A673 (cell line): Measurements from ENCODE around the gene METRNL.

Experiments used
- EZH2 ChIP-seq: fragments of 200-600 bp; sonication (generic); IDR thresholded peaks from 2 replicates; pipeline ENCODE4 v1.6.1; 2017; ENCODE audit warnings: borderline replicate concordance, low read depth, mild to moderate bottlenecking, mixed read lengths, antibody characterized with exemption, low read length; ENCODE audit not compliant: poor library complexity, severe bottlenecking
- TF ChIP-seq, protein P1 (sequence below): fragments of 300-800, 200-600 bp; sonication (generic); conservative IDR thresholded peaks from 2 replicates; pipeline ENCODE4 v1.5.1; 2017; ENCODE audit warnings: low read depth, mild to moderate bottlenecking, antibody characterized with exemption, low read length, moderate library complexity, mixed read lengths

DNA sequence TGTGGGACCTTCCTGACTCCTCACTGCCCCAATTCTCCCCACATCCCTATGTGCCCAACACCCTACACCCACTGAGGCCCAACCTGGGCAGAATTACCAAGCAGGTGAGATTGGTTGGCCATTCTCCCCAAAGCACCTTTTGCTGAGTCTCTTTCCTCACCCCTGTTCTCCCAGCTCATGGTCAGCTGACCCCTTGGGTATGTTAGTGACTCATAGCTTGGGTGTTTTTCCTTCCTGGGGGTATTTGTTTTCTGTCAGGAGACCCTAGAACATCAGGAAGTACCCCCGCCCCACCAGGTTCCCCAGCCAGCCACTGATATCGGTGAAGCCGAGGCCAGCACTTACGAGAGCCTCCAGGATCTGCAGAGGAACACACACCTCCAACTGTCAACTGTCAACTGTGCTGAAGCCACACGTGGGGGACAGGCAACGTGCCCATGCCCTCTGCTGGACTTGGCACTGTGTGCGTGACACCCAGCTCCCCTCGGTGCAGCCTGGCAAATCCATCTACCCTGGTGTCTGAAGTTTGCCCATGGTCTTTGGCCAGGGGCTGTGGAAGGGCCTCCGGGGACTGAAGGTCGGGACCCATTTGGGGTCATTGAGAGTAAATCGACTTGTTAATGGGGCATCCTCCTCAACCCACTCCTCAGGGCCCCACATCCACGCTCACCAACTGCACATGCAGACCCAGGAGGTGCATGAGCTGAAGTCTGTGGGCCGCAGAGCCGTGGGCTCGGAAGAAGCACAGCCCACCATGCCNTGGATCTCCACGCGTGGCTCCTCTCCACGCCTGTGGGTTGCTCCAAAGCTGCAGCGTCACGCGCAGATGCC lies 53.1 kb downstream of the METRNL start:
- TF ChIP-seq, protein P1, sequence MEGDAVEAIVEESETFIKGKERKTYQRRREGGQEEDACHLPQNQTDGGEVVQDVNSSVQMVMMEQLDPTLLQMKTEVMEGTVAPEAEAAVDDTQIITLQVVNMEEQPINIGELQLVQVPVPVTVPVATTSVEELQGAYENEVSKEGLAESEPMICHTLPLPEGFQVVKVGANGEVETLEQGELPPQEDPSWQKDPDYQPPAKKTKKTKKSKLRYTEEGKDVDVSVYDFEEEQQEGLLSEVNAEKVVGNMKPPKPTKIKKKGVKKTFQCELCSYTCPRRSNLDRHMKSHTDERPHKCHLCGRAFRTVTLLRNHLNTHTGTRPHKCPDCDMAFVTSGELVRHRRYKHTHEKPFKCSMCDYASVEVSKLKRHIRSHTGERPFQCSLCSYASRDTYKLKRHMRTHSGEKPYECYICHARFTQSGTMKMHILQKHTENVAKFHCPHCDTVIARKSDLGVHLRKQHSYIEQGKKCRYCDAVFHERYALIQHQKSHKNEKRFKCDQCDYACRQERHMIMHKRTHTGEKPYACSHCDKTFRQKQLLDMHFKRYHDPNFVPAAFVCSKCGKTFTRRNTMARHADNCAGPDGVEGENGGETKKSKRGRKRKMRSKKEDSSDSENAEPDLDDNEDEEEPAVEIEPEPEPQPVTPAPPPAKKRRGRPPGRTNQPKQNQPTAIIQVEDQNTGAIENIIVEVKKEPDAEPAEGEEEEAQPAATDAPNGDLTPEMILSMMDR = no peak
- TF ChIP-seq EZH2 = no peak
